ENCODE measurements around the gene KRT26.

DNA sequence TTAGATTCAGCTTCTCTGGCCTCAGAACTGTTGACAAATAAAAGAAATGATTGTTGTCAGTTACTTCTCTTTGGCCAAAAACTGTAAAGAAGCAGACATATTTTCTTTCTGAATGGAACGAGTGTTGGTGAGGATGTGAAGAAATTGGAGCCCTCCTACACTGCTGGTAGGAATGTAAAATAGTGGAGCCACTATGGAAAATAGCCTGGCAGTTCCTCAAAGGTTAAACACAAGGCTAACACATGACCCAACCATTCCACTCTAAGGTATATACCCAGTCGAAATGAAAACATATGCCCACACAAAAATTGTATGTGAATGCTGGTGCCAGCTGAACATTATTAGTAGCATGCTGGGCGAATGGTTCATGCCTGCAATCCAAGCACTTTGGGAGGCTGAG lies 54.2 kb downstream of the KRT26 start:
- TF ChIP-seq KLF7 (tag by site-specific recombination; IDR thresholded peaks at IDR 0.05; ENCODE audit: borderline replicate concordance) (no peak), ZNF510 (tag by site-specific recombination; IDR thresholded peaks at IDR 0.05; ENCODE audit: insufficient replicate concordance) (no peak), ZNF837 (tag by site-specific recombination; IDR thresholded peaks at IDR 0.05) (no peak), ZNF48 (tag by site-specific recombination; IDR thresholded peaks at IDR 0.05) (no peak), ZNF670 (tag by site-specific recombination; IDR thresholded peaks at IDR 0.05; ENCODE audit: low read depth) (no peak), ZNF747 (tag by site-specific recombination; IDR thresholded peaks at IDR 0.05) (no peak), SP3 (tag by site-specific recombination; IDR thresholded peaks at IDR 0.05) (no peak), ZNF174 (tag by site-specific recombination; IDR thresholded peaks at IDR 0.05) (no peak), ZNF10 (tag by site-specific recombination; IDR thresholded peaks at IDR 0.05) (no peak), GFI1B (tag by site-specific recombination; IDR thresholded peaks at IDR 0.05) (no peak)
- TF ChIP-seq, protein P1, sequence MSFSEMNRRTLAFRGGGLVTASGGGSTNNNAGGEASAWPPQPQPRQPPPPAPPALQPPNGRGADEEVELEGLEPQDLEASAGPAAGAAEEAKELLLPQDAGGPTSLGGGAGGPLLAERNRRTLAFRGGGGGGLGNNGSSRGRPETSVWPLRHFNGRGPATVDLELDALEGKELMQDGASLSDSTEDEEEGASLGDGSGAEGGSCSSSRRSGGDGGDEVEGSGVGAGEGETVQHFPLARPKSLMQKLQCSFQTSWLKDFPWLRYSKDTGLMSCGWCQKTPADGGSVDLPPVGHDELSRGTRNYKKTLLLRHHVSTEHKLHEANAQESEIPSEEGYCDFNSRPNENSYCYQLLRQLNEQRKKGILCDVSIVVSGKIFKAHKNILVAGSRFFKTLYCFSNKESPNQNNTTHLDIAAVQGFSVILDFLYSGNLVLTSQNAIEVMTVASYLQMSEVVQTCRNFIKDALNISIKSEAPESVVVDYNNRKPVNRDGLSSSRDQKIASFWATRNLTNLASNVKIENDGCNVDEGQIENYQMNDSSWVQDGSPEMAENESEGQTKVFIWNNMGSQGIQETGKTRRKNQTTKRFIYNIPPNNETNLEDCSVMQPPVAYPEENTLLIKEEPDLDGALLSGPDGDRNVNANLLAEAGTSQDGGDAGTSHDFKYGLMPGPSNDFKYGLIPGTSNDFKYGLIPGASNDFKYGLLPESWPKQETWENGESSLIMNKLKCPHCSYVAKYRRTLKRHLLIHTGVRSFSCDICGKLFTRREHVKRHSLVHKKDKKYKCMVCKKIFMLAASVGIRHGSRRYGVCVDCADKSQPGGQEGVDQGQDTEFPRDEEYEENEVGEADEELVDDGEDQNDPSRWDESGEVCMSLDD (tag by site-specific recombination; IDR thresholded peaks at IDR 0.05): no peak
- TF ChIP-seq, protein P2, sequence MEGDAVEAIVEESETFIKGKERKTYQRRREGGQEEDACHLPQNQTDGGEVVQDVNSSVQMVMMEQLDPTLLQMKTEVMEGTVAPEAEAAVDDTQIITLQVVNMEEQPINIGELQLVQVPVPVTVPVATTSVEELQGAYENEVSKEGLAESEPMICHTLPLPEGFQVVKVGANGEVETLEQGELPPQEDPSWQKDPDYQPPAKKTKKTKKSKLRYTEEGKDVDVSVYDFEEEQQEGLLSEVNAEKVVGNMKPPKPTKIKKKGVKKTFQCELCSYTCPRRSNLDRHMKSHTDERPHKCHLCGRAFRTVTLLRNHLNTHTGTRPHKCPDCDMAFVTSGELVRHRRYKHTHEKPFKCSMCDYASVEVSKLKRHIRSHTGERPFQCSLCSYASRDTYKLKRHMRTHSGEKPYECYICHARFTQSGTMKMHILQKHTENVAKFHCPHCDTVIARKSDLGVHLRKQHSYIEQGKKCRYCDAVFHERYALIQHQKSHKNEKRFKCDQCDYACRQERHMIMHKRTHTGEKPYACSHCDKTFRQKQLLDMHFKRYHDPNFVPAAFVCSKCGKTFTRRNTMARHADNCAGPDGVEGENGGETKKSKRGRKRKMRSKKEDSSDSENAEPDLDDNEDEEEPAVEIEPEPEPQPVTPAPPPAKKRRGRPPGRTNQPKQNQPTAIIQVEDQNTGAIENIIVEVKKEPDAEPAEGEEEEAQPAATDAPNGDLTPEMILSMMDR (tag by site-specific recombination; IDR thresholded peaks at IDR 0.05): no peak
- TF ChIP-seq, protein P3, sequence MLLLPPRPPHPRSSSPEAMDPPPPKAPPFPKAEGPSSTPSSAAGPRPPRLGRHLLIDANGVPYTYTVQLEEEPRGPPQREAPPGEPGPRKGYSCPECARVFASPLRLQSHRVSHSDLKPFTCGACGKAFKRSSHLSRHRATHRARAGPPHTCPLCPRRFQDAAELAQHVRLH (tag by site-specific recombination; IDR thresholded peaks at IDR 0.05): no peak
- TF ChIP-seq, protein P4, sequence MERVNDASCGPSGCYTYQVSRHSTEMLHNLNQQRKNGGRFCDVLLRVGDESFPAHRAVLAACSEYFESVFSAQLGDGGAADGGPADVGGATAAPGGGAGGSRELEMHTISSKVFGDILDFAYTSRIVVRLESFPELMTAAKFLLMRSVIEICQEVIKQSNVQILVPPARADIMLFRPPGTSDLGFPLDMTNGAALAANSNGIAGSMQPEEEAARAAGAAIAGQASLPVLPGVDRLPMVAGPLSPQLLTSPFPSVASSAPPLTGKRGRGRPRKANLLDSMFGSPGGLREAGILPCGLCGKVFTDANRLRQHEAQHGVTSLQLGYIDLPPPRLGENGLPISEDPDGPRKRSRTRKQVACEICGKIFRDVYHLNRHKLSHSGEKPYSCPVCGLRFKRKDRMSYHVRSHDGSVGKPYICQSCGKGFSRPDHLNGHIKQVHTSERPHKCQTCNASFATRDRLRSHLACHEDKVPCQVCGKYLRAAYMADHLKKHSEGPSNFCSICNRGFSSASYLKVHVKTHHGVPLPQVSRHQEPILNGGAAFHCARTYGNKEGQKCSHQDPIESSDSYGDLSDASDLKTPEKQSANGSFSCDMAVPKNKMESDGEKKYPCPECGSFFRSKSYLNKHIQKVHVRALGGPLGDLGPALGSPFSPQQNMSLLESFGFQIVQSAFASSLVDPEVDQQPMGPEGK (tag by site-specific recombination; IDR thresholded peaks at IDR 0.05): no peak

Data from HEK293 (cell line).